ENCODE data around the gene TPO. TPM values are rescaled to one million over a fixed set of nuclear protein-coding genes. Genes with fewer than 3 reads are reported as not detected.

TPO gene
- total RNA-seq, 4 donors from 2014 or later = 0.93 to 4.6 (median 1.3) TPM

DNA sequence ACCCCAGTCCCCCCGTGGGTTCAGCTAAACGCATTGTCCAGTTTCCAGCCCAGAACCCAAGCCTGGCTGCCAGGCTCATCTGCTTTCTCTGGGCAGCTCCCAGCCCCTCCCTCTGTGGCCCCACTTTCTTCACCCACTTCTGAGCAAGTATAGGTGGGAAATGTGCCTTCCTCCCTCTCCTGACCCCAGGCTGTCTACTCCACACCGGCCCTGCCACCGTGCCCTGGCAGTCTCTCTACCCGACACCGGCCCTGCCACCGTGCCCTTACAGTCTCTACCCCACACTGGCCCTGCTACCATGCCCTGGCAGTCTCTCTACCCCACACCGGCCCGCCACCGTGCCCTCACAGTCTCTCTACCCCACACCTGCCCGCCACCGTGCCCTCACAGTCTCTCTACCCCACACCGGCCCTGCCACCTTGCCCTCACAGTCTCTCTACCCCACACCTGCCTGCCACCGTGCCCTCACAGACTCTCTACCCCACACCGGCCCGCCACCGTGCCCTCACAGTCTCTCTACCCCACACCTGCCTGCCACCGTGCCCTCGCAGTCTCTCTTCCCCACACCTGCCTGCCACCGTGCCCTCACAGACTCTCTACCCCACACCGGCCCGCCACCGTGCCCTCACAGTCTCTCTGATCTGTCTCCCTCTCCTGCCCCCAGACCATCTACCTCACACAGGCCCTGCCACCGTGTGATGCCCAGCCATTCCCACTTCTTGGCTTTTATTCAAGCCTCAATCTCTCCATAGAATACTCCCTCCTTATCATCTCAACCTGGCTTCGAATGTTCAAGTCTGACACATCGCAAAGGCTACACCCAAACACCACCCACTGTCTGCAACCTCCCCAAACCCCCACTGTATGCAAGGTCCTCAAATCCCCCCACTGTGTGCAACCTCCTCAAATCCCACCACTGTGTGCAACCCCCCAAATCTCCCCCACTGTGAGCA lies 108.9 kb downstream of the TPO start:
- no peaks in the 10 kb centered on the region for H3K36me3 ChIP-seq
- H3K27ac ChIP-seq = no peak overlapping the region
- no peaks in the 10 kb centered on the region for H3K27me3 ChIP-seq
- 91% methylated on average over 26 of the region's 26 CpGs for WGBS
- no peaks in the 10 kb centered on the region for H3K9me3 ChIP-seq
- no peak overlapping the region for H3K4me3 ChIP-seq
- peak in 1 of 2 donors; percentile 20 for DNase-seq (ENCODE audit: low spot score in 2 of 2)
- no peaks in the 10 kb centered on the region for H3K4me1 ChIP-seq
- no peak for TF ChIP-seq POLR2AphosphoS5 (IDR thresholded peaks at IDR 0.05)
- TF ChIP-seq POLR2A (IDR thresholded peaks at IDR 0.05) = no peak
- no peak for TF ChIP-seq EP300 (IDR thresholded peaks at IDR 0.05)
- TF ChIP-seq, protein P1, sequence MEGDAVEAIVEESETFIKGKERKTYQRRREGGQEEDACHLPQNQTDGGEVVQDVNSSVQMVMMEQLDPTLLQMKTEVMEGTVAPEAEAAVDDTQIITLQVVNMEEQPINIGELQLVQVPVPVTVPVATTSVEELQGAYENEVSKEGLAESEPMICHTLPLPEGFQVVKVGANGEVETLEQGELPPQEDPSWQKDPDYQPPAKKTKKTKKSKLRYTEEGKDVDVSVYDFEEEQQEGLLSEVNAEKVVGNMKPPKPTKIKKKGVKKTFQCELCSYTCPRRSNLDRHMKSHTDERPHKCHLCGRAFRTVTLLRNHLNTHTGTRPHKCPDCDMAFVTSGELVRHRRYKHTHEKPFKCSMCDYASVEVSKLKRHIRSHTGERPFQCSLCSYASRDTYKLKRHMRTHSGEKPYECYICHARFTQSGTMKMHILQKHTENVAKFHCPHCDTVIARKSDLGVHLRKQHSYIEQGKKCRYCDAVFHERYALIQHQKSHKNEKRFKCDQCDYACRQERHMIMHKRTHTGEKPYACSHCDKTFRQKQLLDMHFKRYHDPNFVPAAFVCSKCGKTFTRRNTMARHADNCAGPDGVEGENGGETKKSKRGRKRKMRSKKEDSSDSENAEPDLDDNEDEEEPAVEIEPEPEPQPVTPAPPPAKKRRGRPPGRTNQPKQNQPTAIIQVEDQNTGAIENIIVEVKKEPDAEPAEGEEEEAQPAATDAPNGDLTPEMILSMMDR (IDR thresholded peaks at IDR 0.05) = no peak

DNA sequence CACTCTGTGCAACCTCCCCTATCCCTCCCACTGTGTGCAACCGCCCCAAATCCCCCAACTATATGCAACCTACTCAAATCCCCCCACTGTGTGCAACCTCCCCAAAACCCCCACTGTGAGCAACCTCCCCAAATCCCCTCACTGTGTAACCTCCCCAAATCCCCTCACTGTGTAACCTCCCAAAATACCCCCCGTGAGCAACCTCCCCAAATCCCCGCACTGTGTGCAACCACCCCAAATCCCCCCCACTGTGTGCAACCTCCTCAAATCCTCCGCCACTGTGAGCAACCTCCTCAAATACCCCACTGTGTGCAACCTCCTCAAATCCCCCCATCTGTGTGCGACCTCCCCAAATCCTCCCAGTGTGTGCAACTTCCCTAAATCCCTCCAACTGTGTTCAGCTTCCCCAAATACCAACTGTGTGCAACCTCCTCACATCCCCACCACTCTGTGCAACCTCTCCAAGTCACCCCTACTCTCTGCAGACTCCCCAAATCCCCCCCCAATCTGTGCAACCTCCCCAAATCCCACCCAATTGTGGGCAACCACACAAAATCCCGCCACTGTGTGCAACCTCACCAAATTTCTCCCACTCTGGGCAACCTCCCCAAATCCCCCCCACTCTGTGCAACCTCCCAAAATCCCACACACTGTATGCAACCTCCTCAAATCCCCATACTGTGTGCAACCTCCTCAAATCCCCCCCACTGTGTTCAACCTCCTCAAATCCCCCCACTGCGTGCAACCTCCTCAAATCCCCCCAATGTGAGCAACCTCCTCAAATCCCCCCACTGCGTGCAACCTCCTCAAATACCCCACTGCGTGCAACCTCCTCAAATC lies 114.1 kb downstream of the TPO start:
- Histone ChIP-seq H3K4me1 (no peaks in the 10 kb centered on the region), H3K9me3 (no peaks in the 10 kb centered on the region), H3K27ac (no peak overlapping the region), H3K4me3 (no peak overlapping the region), H3K36me3 (no peaks in the 10 kb centered on the region), H3K27me3 (peaks cover 3% of the 10 kb centered on the region)
- WGBS = 83% methylated on average over 9 of the region's 9 CpGs
- TF ChIP-seq POLR2AphosphoS5 (IDR thresholded peaks at IDR 0.05) = no peak
- TF ChIP-seq, protein P1 (IDR thresholded peaks at IDR 0.05) = no peak
- TF ChIP-seq EP300 (IDR thresholded peaks at IDR 0.05) = no peak
- TF ChIP-seq POLR2A (IDR thresholded peaks at IDR 0.05) = no peak
- DNase-seq (ENCODE audit: low spot score in 2 of 2) = peak in 1 of 2 donors; percentile 62

DNA sequence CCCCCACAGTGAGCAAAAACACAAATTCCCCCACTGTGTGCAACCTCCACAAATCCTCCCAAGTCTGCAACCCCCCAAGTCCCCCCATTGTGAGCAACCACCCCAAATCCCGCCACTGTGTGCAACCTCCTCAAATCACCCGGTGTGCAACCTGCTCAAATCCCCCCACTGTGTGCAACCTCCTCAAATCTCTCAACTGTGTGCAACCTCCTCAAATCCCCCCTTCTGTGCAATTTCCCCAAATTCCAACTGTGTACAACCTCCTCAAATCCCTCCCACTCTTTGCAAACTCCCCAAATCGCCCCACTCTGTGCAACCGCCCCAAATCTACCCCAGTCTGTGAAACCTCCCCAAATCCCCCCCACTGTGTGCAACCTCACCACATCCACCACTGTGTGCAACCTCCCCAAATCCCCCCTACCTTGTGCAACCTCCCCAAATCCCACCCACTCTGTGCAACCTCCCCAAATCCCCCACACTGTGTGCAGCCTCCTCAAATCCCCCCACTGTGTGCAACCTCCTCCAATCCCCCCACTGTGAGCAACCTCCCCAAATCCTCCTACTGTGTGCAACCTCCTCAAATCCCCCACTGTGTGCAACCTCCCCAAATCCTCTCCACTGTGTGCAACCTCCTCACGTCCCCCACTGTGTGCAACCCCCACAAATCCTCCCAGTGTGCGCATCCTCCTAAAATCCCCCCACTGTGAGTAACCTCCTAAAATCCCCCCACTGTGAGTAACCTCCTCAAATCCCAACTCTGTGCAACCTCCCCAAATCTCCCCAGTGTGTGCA lies 115.2 kb downstream of the TPO start:
- WGBS = 83% methylated on average over 6 of the region's 6 CpGs
- H3K4me3 ChIP-seq = no peak overlapping the region
- H3K27ac ChIP-seq = no peak overlapping the region
- H3K27me3 ChIP-seq = peaks cover 3% of the 10 kb centered on the region
- no peak for DNase-seq (ENCODE audit: low spot score in 2 of 2)
- TF ChIP-seq POLR2A (IDR thresholded peaks at IDR 0.05) = no peak
- TF ChIP-seq, protein P1 (IDR thresholded peaks at IDR 0.05) = no peak
- TF ChIP-seq POLR2AphosphoS5 (IDR thresholded peaks at IDR 0.05) = no peak
- TF ChIP-seq EP300 (IDR thresholded peaks at IDR 0.05) = no peak
- no peaks in the 10 kb centered on the region for H3K36me3 ChIP-seq
- H3K9me3 ChIP-seq = no peaks in the 10 kb centered on the region
- H3K4me1 ChIP-seq = no peaks in the 10 kb centered on the region

DNA sequence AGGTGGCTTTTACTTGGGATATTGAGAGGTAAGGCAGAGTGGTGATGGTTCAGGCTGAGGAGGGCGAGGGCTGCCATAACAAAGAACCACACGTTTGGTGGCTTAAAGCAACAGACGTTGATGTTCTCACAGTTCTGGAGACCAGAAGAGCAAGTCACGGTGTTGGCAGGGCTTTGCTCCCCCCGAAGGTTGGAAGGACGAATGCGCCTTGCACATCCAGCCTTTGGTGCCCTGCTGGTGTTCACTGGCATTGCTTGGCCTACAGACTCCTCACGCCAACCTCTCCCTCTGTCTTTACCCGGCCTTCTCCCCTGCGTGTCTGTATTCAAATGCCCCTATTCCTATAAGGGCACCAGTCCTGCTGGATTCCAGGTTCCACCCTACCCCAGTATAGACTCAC lies 125.4 kb downstream of the TPO start:
- 67% methylated on average over 10 of the region's 10 CpGs for WGBS
- Histone ChIP-seq H3K36me3 (no peaks in the 10 kb centered on the region), H3K9me3 (no peaks in the 10 kb centered on the region), H3K27ac (no peak overlapping the region), H3K27me3 (peaks cover 3% of the 10 kb centered on the region), H3K4me1 (no peaks in the 10 kb centered on the region), H3K4me3 (no peak overlapping the region)
- peak in 1 of 2 donors; percentile 57 for DNase-seq (ENCODE audit: low spot score in 2 of 2)
- TF ChIP-seq POLR2AphosphoS5 (IDR thresholded peaks at IDR 0.05) (no peak), POLR2A (IDR thresholded peaks at IDR 0.05) (no peak), EP300 (IDR thresholded peaks at IDR 0.05) (no peak)
- TF ChIP-seq, protein P1 (IDR thresholded peaks at IDR 0.05) = peak in 1 of 2 donors; percentile 24

Data from suprapubic skin (tissue), 4 donors.